ENCODE data around the gene CHPF.

The CHPF gene

DNA sequence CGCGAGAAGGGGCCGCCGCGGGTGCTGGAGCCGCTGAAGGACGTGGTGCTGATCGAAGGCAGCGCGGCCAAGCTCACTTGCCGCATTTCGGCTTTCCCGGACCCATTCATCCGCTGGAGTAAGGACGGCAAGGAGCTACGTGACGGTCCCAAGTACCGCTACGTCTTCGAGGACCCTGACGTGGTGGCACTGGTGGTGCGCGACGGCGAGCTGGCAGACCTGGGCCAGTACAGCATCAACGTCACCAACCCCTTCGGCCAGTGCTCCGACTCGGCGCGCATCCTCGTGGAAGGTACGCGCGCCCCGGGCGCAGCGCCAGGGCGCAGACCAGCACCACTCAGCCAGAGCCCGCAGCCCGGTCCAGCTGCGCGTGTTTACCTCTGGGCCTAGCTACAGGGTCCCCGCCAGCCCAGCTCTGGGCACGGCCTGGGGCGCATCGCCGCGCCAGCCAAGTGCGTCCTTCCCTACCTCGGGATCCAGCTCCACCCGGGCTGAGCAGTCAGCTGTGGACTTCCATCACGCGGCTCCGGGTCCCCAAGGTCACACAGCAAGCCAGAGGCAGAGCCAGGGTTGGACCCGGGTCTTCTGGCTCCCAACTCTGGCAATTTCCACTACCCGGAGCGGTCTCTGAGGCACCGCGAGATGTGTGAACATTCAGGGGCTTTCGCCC, 46.6 kb downstream of the CHPF start:
- DNase-seq (ENCODE audit: low read depth), result no peak

DNA sequence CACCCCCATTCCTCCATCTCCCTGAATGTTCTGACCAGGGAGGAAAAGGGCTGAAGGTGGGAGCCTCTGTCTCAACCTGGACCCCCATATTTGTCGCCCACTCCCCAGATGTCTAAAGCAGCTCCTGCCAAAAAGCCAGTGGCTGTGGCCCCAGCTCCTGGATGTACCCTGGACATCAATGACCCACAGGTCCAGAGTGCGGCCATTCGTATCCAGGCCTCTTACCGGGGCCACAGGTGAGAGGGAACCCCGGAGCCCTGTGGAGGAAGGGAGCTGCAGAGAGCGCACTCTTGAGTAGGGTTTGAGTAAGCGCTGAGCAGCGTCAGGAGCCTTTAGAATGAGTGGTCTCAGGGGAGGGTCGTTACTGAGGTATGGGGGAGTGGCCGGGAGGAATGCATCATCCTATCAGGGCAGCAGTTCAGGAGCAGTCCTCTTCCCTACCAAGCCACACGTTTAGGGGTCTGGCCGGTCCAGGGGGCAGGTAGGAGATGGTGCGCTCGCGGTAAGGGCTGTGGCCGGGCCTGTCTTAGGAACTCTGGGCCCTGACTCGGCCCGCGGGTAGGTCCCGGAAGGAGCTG, 47.3 kb downstream of the CHPF start:
- no peak for DNase-seq (ENCODE audit: low read depth)

DNA sequence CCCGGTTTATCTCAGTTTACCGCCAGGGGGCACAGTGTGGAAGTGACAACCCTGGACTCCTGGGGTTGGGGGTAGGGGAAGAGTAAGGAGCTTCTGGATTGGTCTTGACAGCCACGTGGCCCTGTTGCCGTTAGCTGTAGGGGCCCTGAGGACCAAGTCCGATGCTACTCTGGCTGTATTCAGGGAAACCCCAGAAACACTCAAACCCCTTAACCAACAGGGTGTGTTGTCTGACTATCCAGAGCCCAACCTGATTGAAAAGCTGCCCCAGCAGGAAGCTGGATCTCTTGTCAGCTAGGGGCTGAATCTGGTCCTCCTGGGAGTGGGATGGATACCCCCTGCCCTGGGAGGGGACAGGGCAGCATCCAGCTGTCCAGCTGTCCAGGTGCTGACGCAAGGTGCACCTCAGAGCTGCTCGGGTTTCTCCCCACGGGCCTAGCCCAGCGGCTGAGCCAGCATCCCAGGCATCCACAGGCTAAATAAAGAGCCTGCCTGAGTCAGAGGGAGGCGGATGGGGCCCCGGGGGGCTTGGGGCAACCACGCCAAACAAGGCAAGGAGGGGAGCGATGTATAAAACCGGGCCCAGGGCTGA, 48.0 kb downstream of the CHPF start:
- DNase-seq (ENCODE audit: low read depth), result peak; percentile 26

- DNase-seq (ENCODE audit: low read depth), result no peak
Measured at GRCh38 chr2:219494952-219495530, 48.6 kb downstream of the CHPF start.

DNA sequence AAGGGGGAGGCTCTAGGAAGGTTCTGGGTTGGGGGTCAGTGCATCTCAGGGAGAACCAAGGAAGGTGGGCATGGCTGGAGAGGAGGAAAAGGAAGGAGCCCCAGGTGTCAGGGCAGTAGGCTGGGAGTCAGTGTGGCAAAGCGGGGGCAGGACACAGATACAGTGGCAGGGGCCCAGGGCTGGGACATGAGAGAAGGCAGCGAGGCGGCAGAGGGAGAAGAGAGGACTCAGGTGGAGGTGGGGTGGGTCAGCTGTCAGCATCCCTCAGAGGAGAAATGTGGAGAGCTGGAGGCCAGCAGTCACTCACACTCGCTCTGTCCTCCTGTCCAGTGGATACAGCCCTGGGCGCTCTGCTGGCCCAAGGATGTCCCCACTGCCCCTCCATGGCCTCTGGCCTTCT, 50.5 kb downstream of the CHPF start:
- no peak for DNase-seq (ENCODE audit: low read depth)

- DNase-seq (ENCODE audit: low read depth), result no peak
Measured at GRCh38 chr2:219492575-219492974, 51.0 kb downstream of the CHPF start.

DNA sequence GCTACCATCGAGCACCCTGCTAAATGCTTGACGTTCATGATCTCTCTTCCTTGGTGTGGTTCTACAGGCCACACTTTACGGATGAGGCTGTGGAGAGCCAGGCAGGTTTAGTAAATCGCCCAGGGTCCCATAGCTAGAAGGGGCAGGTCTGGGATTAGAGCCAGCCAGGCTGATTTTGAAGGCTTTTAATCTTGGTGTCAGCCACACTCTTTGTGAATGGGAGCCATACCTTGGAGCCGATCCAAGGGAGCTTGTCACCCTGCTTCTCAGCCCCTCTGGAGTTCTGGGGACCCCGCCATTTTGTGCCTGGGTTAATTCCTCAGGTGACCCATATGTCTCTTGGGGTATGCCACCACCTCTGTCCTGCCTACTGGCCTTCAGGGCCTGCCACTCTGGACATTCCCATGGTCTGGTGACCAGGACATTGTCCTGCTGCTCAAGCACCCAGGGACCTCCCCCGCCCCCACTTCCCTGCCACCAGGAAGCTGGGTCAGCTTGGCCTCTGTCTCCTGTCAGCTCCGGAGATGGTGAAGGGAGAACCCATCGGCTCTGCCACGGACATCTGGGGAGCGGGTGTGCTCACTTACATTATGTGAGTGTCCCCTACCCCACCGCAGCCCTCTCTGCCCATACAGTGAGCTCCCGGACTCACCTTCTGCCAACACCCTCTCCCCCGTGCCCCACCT, 52.2 kb downstream of the CHPF start:
- DNase-seq (ENCODE audit: low read depth), result no peak

- no peak for DNase-seq (ENCODE audit: low read depth)
Measured at GRCh38 chr2:219490600-219491130, 52.9 kb downstream of the CHPF start.

- no peak for DNase-seq (ENCODE audit: low read depth)
Measured at GRCh38 chr2:219490186-219490585, 53.4 kb downstream of the CHPF start.

GRCh38 chr2:219489315-219489714, 54.3 kb downstream of the CHPF start:
- DNase-seq (ENCODE audit: low read depth), result no peak

All from T follicular helper cell (primary cell).